Measurements from ENCODE around the gene CCSER1. TPM values are rescaled to one million over a fixed set of nuclear protein-coding genes. Genes with fewer than 3 reads are reported as not detected.

CCSER1 gene
- total RNA-seq, 4 donors from 2014 or later: 13.3 to 54.6 (median 34.0) TPM

- Histone ChIP-seq H3K4me1 (no peaks in the 10 kb centered on the region), H3K9me3 (no peaks in the 10 kb centered on the region), H3K4me3 (no peak overlapping the region), H3K36me3 (no peaks in the 10 kb centered on the region), H3K27me3 (no peaks in the 10 kb centered on the region), H3K27ac (no peak overlapping the region)
- DNase-seq: no peak
- no peak for TF ChIP-seq POLR2AphosphoS5 (IDR thresholded peaks at IDR 0.05)
- no peak for TF ChIP-seq CTCF (IDR thresholded peaks at IDR 0.05)
- no peak for TF ChIP-seq POLR2A (IDR thresholded peaks at IDR 0.05)
- no peak for TF ChIP-seq EP300 (IDR thresholded peaks at IDR 0.05; ENCODE audit: low read depth)
- in situ Hi-C loops (cut with MboI; ENCODE audit: low pct_ligation_motif_present in 1 of 4, low pct_unique_long_range_greater_than_20kb in 1 of 4, low sequenced_read_pairs in 3 of 4): no loop called here
- WGBS, 2 donors (ENCODE audit: low coverage in 1 of 2): 80 to 90% methylated on average over 5 of the region's 5 CpGs
- intact Hi-C loops (cut with DNase I; ENCODE audit: low total_unique reads): no loop called here
Measured at GRCh38 chr4:90543419-90544170, 416.4 kb downstream of the CCSER1 start.

- WGBS, 2 donors (ENCODE audit: low coverage in 1 of 2): 59 to 89% methylated on average over 1 to 2 of the region's 2 CpGs
- H3K4me1 ChIP-seq: no peaks in the 10 kb centered on the region
- H3K4me3 ChIP-seq: no peak overlapping the region
- no peaks in the 10 kb centered on the region for H3K9me3 ChIP-seq
- TF ChIP-seq EP300 (IDR thresholded peaks at IDR 0.05; ENCODE audit: low read depth): no peak
- TF ChIP-seq POLR2A (IDR thresholded peaks at IDR 0.05): no peak
- TF ChIP-seq POLR2AphosphoS5 (IDR thresholded peaks at IDR 0.05): no peak
- TF ChIP-seq CTCF (IDR thresholded peaks at IDR 0.05): no peak
- intact Hi-C loops (cut with DNase I; ENCODE audit: low total_unique reads) (no loop called here), in situ Hi-C loops (cut with MboI; ENCODE audit: low pct_ligation_motif_present in 1 of 4, low pct_unique_long_range_greater_than_20kb in 1 of 4, low sequenced_read_pairs in 3 of 4) (no loop called here)
- no peaks in the 10 kb centered on the region for H3K27me3 ChIP-seq
- H3K27ac ChIP-seq: no peak overlapping the region
- no peak for DNase-seq
- H3K36me3 ChIP-seq: no peaks in the 10 kb centered on the region
Measured at GRCh38 chr4:90544532-90545045, 417.4 kb downstream of the CCSER1 start.

GRCh38 chr4:90545380-90545779, 418.2 kb downstream of the CCSER1 start:
- TF ChIP-seq CTCF (IDR thresholded peaks at IDR 0.05) (no peak), POLR2A (IDR thresholded peaks at IDR 0.05) (no peak), POLR2AphosphoS5 (IDR thresholded peaks at IDR 0.05) (no peak), EP300 (IDR thresholded peaks at IDR 0.05; ENCODE audit: low read depth) (no peak)
- Histone ChIP-seq H3K27me3 (no peaks in the 10 kb centered on the region), H3K4me1 (no peaks in the 10 kb centered on the region), H3K27ac (no peak overlapping the region), H3K9me3 (no peaks in the 10 kb centered on the region), H3K4me3 (no peak overlapping the region), H3K36me3 (no peaks in the 10 kb centered on the region)
- in situ Hi-C loops (cut with MboI; ENCODE audit: low pct_ligation_motif_present in 1 of 4, low pct_unique_long_range_greater_than_20kb in 1 of 4, low sequenced_read_pairs in 3 of 4) (no loop called here), intact Hi-C loops (cut with DNase I; ENCODE audit: low total_unique reads) (no loop called here)
- no peak for DNase-seq
- 87 to 92% methylated on average over 4 of the region's 4 CpGs for WGBS, 2 donors (ENCODE audit: low coverage in 1 of 2)

GRCh38 chr4:90546114-90546513, 418.9 kb downstream of the CCSER1 start:
- 60 to 63% methylated on average over 1 of the region's 1 CpG for WGBS, 2 donors (ENCODE audit: low coverage in 1 of 2)
- in situ Hi-C loops (cut with MboI; ENCODE audit: low pct_ligation_motif_present in 1 of 4, low pct_unique_long_range_greater_than_20kb in 1 of 4, low sequenced_read_pairs in 3 of 4): no loop called here

More at GRCh38 chr4:90546114-90546513, 418.9 kb downstream of the CCSER1 start:
- TF ChIP-seq EP300 (IDR thresholded peaks at IDR 0.05; ENCODE audit: low read depth): no peak
- no peak for TF ChIP-seq POLR2AphosphoS5 (IDR thresholded peaks at IDR 0.05)
- no peak for TF ChIP-seq POLR2A (IDR thresholded peaks at IDR 0.05)
- TF ChIP-seq CTCF (IDR thresholded peaks at IDR 0.05): no peak
- no peak for DNase-seq
- Histone ChIP-seq H3K4me3 (no peak overlapping the region), H3K27me3 (no peaks in the 10 kb centered on the region), H3K9me3 (no peaks in the 10 kb centered on the region), H3K4me1 (no peaks in the 10 kb centered on the region), H3K36me3 (no peaks in the 10 kb centered on the region), H3K27ac (no peak overlapping the region)
- intact Hi-C loops (cut with DNase I; ENCODE audit: low total_unique reads): no loop called here
